Muscle of leg (tissue), 11 donors: Measurements from ENCODE around the gene OGT. TPM values are rescaled to one million over a fixed set of nuclear protein-coding genes. Genes with fewer than 3 reads are reported as not detected.
"Not testable (repeated sequence)": the region's sequence is repeated elsewhere in the genome, so short reads cannot be mapped to it uniquely, and the experiment has no call there.

ENCODE experiments used
- DNase-seq: peaks from one replicate; pipeline ENCODE4 v3.0.0; 2013
- H3K27ac ChIP-seq: one replicate; pipeline ENCODE4 v1.5.1; 2013; ENCODE audit warnings: mild to moderate bottlenecking, low read length, control low read depth
- H3K27me3 ChIP-seq: one replicate; pipeline ENCODE4 v1.6.1; 2013; ENCODE audit warnings: low read length; ENCODE audit not compliant: control insufficient read depth, insufficient read depth
- H3K36me3 ChIP-seq: one replicate; pipeline ENCODE4 v1.6.1; 2013; ENCODE audit warnings: low read length; ENCODE audit not compliant: control insufficient read depth, insufficient read depth
- H3K4me1 ChIP-seq: one replicate; pipeline ENCODE4 v1.6.1; 2013; ENCODE audit warnings: low read length; ENCODE audit not compliant: control insufficient read depth, insufficient read depth
- H3K4me3 ChIP-seq: one replicate; pipeline ENCODE4 v1.5.1; 2013; ENCODE audit warnings: low read length, control low read depth
- H3K9me3 ChIP-seq: replicated peaks from 2 replicates; pipeline ENCODE4 v1.6.1; 2013; ENCODE audit warnings: low read depth, low read length; ENCODE audit not compliant: control insufficient read depth
- WGBS: methylation state at CpG from one replicate; pipeline ENCODE4 v1.1.5; 2013; ENCODE audit warnings: missing lambda C conversion rate; ENCODE audit not compliant: insufficient coverage; 5-methylcytosine and 5-hydroxymethylcytosine counted together
- polyA plus RNA-seq, 8 donors: library from polyadenylated mRNA; unstranded; fragments of 120-200 nt; gene quantifications; one replicate each; pipeline versions ENCODE4 v1.2.1 to v1.2.3, GENCODE V29; 2013; ENCODE audit warnings: inconsistent platforms in 1 of 8, low replicate concordance in 1 of 8; ENCODE audit not compliant: insufficient read length in 8 of 8, insufficient read depth in 1 of 8
- total RNA-seq: library from RNA; stranded (reverse); fragments of 120-200 nt; gene quantifications from one replicate; pipeline ENCODE4 v1.2.4, GENCODE V29; 2013

Gene OGT
- total and polyA plus RNA-seq, 9 donors = 74.7 to 186 (median 104) TPM

- DNase-seq = no peak
- no peaks in the 10 kb centered on the region for H3K4me1 ChIP-seq
- no CpG with 5 or more reads among the region's 1 CpG for WGBS
- no peak overlapping the region for H3K27ac ChIP-seq
- no peak overlapping the region for H3K4me3 ChIP-seq
- no peaks in the 10 kb centered on the region for H3K27me3 ChIP-seq
- no peaks in the 10 kb centered on the region for H3K36me3 ChIP-seq
- H3K9me3 ChIP-seq = no peaks in the 10 kb centered on the region
These were observed 23.6 kb upstream of the OGT start for GRCh38 chrX:71509289-71509688.

GRCh38 chrX:71510161-71510560 is 22.7 kb upstream of the OGT start:
- H3K9me3 ChIP-seq = no peaks in the 10 kb centered on the region
- H3K4me1 ChIP-seq = peaks cover 6% of the 10 kb centered on the region
- no peak overlapping the region for H3K4me3 ChIP-seq
- no peaks in the 10 kb centered on the region for H3K36me3 ChIP-seq
- DNase-seq = no peak
- H3K27ac ChIP-seq = no peak overlapping the region
- 69% methylated on average over 1 of the region's 2 CpGs for WGBS
- H3K27me3 ChIP-seq = no peaks in the 10 kb centered on the region

GRCh38 chrX:71513731-71514130 is 19.2 kb upstream of the OGT start:
- not testable (repeated sequence) for H3K9me3 ChIP-seq, H3K36me3 ChIP-seq, H3K27me3 ChIP-seq, H3K27ac ChIP-seq, H3K4me1 ChIP-seq, H3K4me3 ChIP-seq, DNase-seq
- 81% methylated on average over 3 of the region's 4 CpGs for WGBS

GRCh38 chrX:71514367-71515037 is 18.4 kb upstream of the OGT start:
- Histone ChIP-seq H3K36me3 (no peaks in the 10 kb centered on the region), H3K27ac (peak overlapping the region; percentile 47), H3K27me3 (no peaks in the 10 kb centered on the region), H3K9me3 (peaks cover 3% of the 10 kb centered on the region), H3K4me1 (peaks cover 6% of the 10 kb centered on the region), H3K4me3 (no peak overlapping the region)
- DNase-seq = peak; percentile 14
- 43% methylated on average over 3 of the region's 5 CpGs for WGBS

- Histone ChIP-seq H3K4me3 (no peak overlapping the region), H3K27ac (peak overlapping the region; percentile 54), H3K27me3 (no peaks in the 10 kb centered on the region), H3K9me3 (peaks cover 3% of the 10 kb centered on the region), H3K4me1 (peaks cover 6% of the 10 kb centered on the region), H3K36me3 (no peaks in the 10 kb centered on the region)
- peak; percentile 22 for DNase-seq
- 40% methylated on average over 1 of the region's 2 CpGs for WGBS
These were observed 17.9 kb upstream of the OGT start for GRCh38 chrX:71515038-71515396.

DNA sequence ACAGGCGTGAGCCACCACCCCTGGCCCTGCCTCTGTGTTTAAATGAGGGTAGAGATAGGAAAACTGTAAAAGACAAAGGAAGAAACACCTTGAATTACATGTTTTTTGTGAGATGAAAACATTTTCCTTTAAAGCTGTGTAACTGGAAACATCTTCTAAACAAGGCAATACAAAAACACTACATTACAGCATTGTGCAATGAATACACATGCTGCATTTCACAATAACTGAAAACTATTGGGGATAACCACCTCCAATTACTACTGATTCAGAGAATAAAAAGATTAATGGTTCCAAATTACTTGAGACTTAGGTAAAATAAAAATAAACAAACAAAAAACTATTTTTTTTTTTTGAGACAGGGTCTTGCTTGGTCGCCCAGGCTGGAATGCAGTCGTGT is 7.6 kb upstream of the OGT start:
- no peaks in the 10 kb centered on the region for H3K36me3 ChIP-seq
- 76% methylated on average over 3 of the region's 3 CpGs for WGBS

DNA sequence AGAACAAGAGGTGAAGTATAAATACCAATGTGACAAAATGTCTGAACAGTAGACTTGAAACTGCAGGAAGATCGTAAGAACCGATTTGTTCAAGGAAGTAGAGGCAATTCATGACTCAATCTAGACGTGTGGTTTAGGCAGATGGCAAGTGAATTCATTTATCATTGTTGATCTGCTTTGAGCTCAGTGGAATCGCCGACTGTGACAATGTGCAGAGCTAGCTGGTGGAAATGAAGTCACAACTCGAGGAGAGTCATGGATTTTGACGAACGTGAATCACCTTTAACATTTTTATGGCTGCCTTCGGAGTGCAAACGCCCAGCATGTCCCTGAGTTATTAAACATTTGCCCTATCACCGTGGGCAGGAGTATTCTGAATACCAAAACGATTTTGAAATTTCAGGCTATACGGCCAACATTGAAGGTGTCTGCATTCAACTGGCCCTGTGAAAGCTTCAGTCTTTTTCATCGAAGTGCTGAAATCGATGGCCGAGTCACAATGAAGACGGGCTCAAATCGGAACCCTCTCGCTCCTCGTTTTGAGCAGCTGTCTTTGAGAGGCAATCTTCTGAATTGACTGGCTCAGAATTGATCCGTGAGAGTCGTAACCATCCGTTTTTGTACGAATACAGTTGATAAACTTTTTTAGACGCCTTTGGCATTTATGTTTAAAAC is 689 bp upstream of the OGT start:
- Histone ChIP-seq H3K27me3 (peaks cover 4% of the 10 kb centered on the region), H3K36me3 (no peaks in the 10 kb centered on the region), H3K4me3 (peak overlapping the region; percentile 50), H3K9me3 (no peaks in the 10 kb centered on the region), H3K27ac (peak overlapping the region; percentile 90), H3K4me1 (no peaks in the 10 kb centered on the region)
- peak; percentile 17 for DNase-seq
- WGBS = 33% methylated on average over 23 of the region's 25 CpGs

More for the DNA sequence above, 7.6 kb upstream of the OGT start:
- Histone ChIP-seq H3K9me3 (no peaks in the 10 kb centered on the region), H3K27ac (no peak overlapping the region), H3K4me3 (no peak overlapping the region), H3K27me3 (no peaks in the 10 kb centered on the region), H3K4me1 (no peaks in the 10 kb centered on the region)
- no peak for DNase-seq

DNA sequence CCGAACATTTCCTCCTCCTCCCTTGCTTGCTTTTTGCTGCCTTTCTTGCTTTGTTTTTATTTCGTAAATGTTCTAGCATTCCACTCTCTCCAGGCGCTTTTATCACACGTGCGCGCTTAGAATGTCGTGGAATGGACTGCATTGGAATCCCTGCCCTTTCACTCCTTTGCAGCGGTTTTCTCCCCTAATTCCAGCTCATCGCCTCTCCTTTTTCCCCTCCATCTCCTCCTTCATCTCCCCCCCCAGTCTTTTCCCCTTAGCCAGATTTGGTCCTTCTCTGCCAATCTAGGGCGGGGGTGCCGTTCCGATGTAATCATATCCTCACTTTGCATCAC is 579 bp downstream of the OGT start:
- H3K36me3 ChIP-seq = peaks cover 4% of the 10 kb centered on the region
- H3K4me3 ChIP-seq = peak overlapping the region; percentile 50
- H3K27me3 ChIP-seq = peaks cover 4% of the 10 kb centered on the region
- peak overlapping the region; percentile 93 for H3K27ac ChIP-seq
- 29% methylated on average over 12 of the region's 12 CpGs for WGBS
- no peaks in the 10 kb centered on the region for H3K9me3 ChIP-seq
- DNase-seq = no peak
- peaks cover 2% of the 10 kb centered on the region for H3K4me1 ChIP-seq

GRCh38 chrX:71533851-71534561 is 1.1 kb downstream of the OGT start:
- Histone ChIP-seq H3K36me3 (peaks cover 4% of the 10 kb centered on the region), H3K9me3 (no peaks in the 10 kb centered on the region), H3K4me3 (peak overlapping the region; percentile 50), H3K27me3 (peaks cover 4% of the 10 kb centered on the region), H3K27ac (peak overlapping the region; percentile 93), H3K4me1 (peaks cover 2% of the 10 kb centered on the region)
- DNase-seq = peak; percentile 76
- WGBS = 31% methylated on average over 25 of the region's 31 CpGs

DNA sequence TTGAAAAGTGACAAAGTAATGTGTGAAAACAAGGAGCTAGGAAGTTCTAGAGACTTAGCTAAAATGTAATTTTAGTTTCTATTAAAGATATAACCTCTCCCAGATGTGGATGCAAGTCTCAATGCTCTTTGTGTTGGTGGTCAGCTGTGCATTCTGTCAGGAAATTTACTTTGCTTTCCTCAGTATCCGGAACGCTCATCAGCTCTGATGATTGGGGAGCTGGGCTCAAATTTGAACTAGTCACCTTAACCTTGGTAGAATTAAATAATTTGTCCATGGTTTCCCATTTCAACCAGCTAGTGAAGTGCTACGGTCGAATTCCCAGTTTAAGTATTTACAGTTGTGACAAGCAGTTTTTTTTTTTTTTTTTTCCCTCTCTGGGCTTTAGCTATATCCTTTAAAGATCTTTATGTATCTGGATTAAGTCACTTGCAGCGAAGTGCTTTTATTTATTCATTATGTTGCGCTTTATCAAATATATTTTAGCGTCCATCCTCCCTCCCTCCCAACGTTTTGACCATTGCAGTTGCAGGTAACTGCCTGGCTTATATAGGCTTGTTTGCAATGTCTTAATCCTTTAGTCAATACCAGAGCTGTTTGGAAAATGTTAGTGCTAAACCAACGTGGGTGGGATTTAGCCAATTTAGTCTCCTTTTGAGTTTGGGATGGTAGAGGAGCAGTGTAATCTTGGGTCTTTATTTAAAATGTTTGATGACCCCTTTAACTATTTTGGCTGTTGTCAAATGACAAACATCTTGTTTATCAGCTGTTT is 2.1 kb downstream of the OGT start:
- Histone ChIP-seq H3K27me3 (peaks cover 4% of the 10 kb centered on the region), H3K4me1 (peaks cover 4% of the 10 kb centered on the region), H3K4me3 (peak overlapping the region; percentile 50), H3K27ac (peak overlapping the region; percentile 93), H3K9me3 (no peaks in the 10 kb centered on the region), H3K36me3 (peaks cover 4% of the 10 kb centered on the region)
- WGBS = no CpG with 5 or more reads among the region's 9 CpGs
- DNase-seq = peak; percentile 23
